ENCODE results near the gene MACF1.

Gene MACF1

GRCh38 chr1:39310015-39310414, 105.5 kb downstream of the MACF1 start:
- in situ Hi-C loops (cut with HindIII; ENCODE audit: low sequenced_read_pairs) = no loop called here
- no peak overlapping the region for H3K4me3 ChIP-seq (ENCODE audit: low read depth, low read length)
- no peak for TF ChIP-seq CTCF (IDR thresholded peaks at IDR 0.05; ENCODE audit: low read depth, low read length, missing control alignments)
- no peak for DNase-seq (ENCODE audit: low read depth)

- in situ Hi-C loops (cut with HindIII; ENCODE audit: low sequenced_read_pairs) = no loop called here
- H3K4me3 ChIP-seq (ENCODE audit: low read depth, low read length) = no peak overlapping the region
- DNase-seq (ENCODE audit: low read depth) = no peak
- TF ChIP-seq CTCF (IDR thresholded peaks at IDR 0.05; ENCODE audit: low read depth, low read length, missing control alignments) = no peak
These were observed 106.2 kb downstream of the MACF1 start for GRCh38 chr1:39310691-39311090.

GRCh38 chr1:39317111-39317510, 112.6 kb downstream of the MACF1 start:
- DNase-seq (ENCODE audit: low read depth) = no peak
- no peak for TF ChIP-seq CTCF (IDR thresholded peaks at IDR 0.05; ENCODE audit: low read depth, low read length, missing control alignments)
- no peak overlapping the region for H3K4me3 ChIP-seq (ENCODE audit: low read depth, low read length)
- in situ Hi-C loops (cut with HindIII; ENCODE audit: low sequenced_read_pairs) = loop anchor here (5.0 kb wide), 1 partner anchor 35 kb away; no protein-coding TSS in a partner anchor

GRCh38 chr1:39317910-39318633, 113.6 kb downstream of the MACF1 start:
- peak; percentile 66 for DNase-seq (ENCODE audit: low read depth)
- no peak for TF ChIP-seq CTCF (IDR thresholded peaks at IDR 0.05; ENCODE audit: low read depth, low read length, missing control alignments)
- no peak overlapping the region for H3K4me3 ChIP-seq (ENCODE audit: low read depth, low read length)
- in situ Hi-C loops (cut with HindIII; ENCODE audit: low sequenced_read_pairs) = loop anchor here (5.0 kb wide), 1 partner anchor 36 kb away; no protein-coding TSS in a partner anchor

DNA sequence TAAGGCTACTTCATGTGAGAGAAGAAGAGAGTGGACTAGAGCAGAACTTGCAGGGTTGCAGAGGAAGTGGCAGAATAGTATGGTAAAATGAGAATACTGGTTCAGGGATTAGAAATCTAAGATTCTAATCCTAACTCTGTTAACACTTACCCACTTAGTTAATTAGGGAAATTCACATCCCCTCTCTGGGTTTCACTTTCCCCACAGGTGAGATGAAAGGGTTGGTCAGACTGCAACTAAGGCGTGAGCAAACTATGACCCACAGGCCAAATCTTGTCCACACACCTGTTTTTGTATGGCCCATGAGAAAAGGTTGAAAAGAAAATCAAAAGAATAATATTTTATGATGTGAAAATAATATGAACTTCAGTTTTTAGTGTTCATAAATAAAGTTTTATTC, 117.5 kb downstream of the MACF1 start:
- no peak for DNase-seq (ENCODE audit: low read depth)
- H3K4me3 ChIP-seq (ENCODE audit: low read depth, low read length) = no peak overlapping the region
- in situ Hi-C loops (cut with HindIII; ENCODE audit: low sequenced_read_pairs) = no loop called here
- no peak for TF ChIP-seq CTCF (IDR thresholded peaks at IDR 0.05; ENCODE audit: low read depth, low read length, missing control alignments)

GRCh38 chr1:39322431-39322830, 117.9 kb downstream of the MACF1 start:
- in situ Hi-C loops (cut with HindIII; ENCODE audit: low sequenced_read_pairs) = no loop called here
- no peak overlapping the region for H3K4me3 ChIP-seq (ENCODE audit: low read depth, low read length)
- TF ChIP-seq CTCF (IDR thresholded peaks at IDR 0.05; ENCODE audit: low read depth, low read length, missing control alignments) = no peak
- no peak for DNase-seq (ENCODE audit: low read depth)
